ENCODE data around the gene CCDC47.
"Not testable (repeated sequence)": the region's sequence is repeated elsewhere in the genome, so short reads cannot be mapped to it uniquely, and the experiment has no call there.

CCDC47 gene, protein sequence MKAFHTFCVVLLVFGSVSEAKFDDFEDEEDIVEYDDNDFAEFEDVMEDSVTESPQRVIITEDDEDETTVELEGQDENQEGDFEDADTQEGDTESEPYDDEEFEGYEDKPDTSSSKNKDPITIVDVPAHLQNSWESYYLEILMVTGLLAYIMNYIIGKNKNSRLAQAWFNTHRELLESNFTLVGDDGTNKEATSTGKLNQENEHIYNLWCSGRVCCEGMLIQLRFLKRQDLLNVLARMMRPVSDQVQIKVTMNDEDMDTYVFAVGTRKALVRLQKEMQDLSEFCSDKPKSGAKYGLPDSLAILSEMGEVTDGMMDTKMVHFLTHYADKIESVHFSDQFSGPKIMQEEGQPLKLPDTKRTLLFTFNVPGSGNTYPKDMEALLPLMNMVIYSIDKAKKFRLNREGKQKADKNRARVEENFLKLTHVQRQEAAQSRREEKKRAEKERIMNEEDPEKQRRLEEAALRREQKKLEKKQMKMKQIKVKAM

DNA sequence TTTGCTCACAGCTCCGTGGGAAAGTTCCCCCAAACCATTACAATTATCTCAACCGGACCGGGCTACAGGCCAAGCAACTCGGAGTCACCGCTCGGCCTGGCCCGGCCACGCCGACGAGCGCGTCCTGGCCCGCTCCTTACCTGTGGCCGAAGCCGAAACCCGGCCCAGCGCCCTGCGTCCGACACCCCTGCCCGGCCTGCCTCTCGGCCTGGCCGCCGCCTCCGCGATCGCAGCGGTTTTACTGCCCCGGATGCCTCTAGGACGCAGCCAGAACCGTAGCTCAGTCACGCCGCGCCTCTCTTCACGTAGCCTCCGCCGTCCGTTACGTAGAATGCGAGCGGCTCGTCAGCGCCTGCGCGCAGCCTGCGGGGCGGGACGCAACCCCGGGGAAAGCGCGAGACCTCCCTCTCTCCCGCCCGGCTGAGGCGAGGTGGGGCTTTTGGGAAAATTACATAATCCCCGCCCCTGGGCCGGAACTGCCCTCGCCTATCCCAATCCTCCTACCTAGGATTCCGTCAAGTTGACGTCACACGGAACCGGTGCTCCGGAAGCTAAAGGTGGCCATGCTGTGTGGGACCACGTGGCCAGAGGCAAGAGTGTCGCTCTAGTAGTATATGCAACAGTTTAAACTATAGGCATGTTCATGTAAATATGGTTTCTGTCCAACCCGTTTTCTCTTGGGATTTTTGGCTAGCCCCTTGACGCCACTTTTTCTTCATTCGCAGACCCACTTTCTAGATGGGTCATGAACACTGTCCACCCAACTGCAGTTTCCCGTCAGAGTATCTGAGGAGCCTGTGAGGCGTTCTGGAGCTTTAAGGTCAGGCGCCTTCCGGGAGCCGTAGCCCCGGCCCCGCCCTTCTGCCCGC is at the start of gene CCDC47:
TSS of gene CCDC47 (minus strand) at position 326 of the 869 bp plus-strand sequence. CDS start 7,422 bp downstream, outside the sequence.
- peak; percentile 99 for DNase-seq (ENCODE audit: low spot score)

DNA sequence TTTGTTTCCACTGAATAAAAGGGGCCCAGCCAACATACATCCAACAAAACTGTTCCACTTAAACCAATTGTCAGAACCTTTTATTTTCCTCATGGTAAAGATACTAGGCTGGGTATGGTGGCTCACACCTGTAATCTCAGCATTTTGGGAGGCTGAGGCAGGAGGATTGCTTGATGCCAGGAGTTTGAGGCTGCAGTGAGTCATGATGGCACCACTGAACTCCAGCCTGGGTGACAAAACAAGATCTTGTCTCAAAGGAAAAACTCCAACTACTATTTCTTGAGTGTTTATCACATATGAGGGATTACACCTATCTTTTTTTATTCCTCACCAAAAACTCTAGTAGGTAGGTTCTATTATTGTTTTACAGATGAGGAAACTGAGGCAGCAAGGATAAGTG is 49.1 kb upstream of the CCDC47 start:
- DNase-seq (ENCODE audit: low spot score): no peak

DNA sequence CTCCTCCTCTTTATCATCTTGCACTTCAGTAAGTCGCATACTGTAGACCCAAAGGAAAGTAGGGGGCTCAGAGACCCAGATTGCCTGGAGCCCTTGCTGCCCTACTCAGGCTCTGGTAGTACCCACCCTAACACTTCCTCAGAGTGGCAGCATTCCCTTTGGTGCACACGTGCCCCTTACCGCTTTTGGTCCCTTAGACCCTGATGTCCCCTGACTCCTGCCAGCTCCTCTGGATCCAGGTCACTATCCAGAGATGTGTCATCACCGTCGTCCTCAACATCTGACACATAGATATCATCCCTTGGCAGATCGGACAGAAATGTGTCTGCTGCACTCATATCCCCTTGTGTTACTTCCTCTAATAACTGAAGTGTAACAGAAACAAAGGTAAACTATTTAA is 48.4 kb upstream of the CCDC47 start:
- no peak for DNase-seq (ENCODE audit: low spot score)

DNA sequence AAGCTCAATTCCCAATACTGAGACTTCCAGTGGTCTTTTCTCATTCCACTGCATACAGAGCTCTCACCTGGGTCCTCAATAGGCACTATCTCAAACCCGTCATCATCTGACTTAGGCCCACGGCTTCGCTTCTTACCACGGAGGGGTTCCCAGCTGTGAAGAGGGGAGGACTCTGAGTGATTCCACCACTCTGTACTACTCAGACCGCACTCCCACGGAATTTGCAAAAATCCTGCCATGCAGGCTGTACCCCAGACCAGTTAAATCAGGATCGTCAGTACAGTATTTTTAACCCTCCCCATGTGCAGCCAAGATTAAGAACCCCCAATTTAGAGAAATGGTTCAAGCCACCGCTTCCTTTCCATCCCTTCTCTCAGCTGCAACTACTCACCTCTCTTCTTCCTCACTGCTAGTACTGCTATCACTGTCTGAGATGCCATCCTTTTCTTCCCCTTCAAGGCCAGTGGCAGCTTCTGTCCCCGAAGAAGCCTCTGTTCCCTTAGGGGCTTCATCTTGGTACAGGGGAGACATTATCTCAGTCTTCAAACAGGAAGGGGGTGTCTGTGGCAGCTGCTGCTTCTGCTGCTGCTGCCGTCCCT is 47.7 kb upstream of the CCDC47 start:
- no peak for DNase-seq (ENCODE audit: low spot score)

DNA sequence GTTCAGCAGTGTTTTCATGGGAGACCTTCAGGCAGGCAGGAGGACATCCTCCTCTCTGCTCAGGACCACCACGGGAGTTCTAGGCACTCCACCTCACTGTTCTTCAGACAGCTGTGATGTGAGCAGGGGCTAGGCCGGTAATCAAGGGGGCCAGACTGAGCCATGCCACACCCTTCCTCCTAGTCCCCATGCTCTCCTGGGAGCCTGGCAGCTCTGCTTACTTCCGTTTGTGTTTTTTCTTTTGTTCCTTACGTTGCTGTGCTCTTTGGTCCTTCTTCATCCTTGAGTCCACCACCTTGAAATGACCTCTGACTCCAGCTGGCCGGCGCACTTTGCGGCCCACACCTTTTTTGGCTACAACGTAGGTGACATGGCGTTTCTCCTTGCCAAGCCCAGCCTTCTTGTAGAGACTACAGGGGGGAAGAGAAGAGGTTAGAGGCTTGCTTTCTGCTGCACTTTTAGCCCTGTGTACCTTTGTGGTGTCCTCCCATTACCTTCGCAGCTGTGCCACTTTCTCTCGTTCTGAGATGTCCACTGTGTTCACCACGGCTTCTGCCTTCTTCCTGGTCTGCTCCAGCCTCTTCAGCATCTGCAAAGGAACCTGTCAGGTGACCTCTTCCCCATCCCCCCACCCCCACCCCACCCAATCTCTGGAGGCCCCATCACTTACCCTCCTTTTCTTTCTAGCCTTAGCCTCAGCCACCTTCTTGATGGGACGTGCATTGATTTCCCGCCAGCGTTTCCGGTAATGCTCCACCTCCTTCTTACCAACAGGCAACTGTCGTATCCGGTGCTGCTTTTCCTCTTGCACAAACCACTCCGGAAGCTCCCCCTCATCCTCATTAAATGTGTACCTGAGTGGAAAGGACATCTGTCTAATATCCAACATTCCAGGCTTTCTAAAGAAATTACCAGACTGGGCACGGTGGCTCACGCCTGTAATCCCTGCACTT is 46.5 kb upstream of the CCDC47 start:
- peak; percentile 19 for DNase-seq (ENCODE audit: low spot score)

DNA sequence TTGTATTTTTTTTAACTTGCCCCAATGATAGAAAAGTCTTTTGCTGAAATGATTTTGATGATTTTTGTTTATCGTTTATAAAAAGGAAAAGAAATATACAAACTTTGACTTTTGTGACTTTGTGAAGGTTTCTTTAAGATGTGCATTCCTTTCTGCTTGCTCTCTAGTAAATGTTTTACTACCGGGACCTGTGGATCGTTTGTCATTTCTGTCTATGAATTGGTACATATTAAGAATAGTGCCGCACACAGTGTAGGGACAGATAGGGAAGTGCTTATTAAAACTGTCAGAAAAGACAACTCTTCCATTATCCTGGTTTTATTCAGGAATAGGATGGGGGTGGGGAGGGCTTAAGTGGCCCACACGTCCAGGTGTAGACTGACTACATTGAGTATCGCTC is 45.7 kb upstream of the CCDC47 start:
- peak; percentile 75 for DNase-seq (ENCODE audit: low spot score)

DNA sequence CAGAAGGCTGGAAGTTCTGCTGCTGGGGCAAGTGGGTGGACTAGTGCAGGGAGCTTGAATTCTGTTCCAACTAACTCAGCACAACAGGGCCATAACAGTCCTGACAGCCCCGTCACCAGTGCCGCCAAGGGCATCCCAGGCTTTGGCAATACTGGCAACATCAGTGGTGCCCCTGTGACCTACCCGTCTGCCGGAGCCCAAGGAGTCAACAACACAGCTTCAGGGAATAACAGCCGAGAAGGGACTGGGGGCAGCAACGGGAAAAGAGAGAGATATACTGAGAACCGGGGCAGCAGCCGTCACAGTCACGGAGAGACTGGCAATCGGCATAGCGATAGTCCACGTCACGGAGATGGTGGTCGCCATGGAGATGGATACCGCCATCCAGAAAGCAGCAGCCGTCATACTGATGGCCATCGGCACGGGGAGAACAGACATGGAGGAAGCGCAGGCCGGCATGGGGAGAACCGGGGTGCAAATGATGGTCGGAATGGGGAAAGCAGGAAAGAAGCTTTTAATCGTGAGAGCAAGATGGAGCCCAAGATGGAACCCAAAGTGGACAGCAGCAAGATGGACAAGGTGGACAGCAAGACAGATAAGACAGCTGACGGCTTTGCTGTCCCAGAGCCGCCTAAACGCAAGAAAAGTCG is 44.5 kb upstream of the CCDC47 start:
- no peak for DNase-seq (ENCODE audit: low spot score)

DNA sequence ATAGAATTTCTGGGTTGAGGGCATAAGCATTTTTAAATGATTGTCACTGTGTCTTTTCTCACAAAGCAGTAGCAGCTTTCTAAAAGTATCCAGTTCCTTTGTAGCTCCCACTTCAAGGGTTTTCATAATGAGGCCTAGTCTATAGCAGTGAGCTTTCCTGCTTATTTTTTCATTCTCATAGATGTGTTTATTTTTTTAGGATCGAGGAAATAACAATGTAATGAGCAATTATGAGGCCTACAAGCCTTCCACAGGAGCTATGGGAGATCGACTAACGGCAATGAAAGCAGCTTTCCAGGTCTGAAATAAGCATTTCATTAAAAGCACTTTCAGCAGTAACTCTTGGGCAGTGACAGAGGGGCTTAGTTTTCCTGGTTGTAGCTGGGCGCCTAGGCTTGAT is 43.3 kb upstream of the CCDC47 start:
- DNase-seq (ENCODE audit: low spot score): no peak

DNA sequence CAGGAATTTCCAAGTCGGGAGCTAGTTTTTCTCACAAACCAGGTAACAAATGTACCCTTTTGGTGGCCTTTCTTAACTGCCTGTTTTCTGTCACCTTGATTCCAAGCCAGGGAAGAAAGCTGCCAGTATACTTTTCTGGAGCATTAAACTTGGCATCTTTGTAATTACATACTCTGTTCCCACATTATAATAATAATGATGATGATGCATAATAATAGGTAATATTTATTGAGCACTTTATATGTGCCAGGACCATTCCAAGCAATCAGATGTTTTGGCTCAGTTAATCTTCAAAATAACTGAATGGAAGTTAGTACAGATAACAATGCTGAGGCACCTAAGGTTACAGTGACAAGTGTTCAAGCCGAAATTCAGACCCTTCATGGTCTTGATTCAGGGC is 42.7 kb upstream of the CCDC47 start:
- no peak for DNase-seq (ENCODE audit: low spot score)

DNA sequence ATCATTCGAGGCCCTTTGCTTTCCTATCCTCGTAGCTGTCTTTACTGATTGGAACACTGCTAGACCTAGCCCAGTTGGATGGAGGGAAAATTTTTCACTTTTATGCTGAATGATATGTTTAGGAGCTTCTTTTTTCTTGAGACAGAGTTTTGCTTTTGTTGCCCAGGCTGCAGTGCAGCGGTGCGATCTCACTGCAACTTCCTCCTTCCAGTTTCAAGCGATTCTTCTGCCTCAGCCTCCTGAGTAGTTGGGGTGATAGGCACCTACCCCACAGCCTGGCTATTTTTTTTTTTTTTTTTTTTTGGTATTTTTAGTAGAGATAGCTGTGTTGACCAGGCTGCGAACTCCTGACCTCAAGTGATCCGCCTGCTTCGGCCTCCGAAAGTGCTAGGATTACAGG is 36.6 kb upstream of the CCDC47 start:
- no peak for DNase-seq (ENCODE audit: low spot score)

DNA sequence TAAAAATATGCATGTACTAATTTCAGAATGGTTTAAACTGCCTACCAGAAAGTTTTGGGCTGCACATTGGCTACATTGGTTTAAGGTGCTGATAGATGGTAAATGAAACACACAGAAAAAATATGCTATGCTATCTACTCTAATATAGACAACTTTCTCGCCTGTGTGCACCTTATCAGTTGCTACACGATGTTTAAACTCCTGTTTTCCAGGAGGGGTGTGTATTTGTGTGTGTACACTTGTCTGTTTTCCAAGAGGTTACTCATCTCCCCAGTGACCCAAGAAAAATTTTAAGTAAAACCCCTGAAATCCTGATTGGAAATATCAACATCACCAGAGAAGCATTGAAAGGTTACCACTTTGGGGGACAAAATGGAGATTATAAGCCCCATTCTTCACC is 32.2 kb upstream of the CCDC47 start:
- DNase-seq (ENCODE audit: low spot score): no peak

DNA sequence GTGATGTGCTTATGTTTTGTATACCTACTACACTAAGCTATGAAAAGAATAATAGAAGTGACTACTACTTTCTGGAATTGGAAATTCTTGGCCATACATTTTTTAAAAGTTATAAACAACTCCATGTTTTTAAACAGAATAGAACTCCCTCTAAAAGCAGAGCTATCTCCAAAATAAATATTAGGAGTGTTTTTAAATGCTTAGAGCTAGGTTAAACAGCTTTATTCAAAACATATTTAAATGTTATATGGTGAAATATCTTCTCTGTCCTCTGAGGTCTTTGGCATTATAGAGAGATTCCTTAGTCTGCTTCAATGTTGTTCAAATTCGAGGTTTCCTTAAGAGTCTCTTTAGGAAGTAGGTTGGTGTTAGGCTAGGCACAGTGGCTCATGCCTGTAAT is 30.9 kb upstream of the CCDC47 start:
- DNase-seq (ENCODE audit: low spot score): no peak

DNA sequence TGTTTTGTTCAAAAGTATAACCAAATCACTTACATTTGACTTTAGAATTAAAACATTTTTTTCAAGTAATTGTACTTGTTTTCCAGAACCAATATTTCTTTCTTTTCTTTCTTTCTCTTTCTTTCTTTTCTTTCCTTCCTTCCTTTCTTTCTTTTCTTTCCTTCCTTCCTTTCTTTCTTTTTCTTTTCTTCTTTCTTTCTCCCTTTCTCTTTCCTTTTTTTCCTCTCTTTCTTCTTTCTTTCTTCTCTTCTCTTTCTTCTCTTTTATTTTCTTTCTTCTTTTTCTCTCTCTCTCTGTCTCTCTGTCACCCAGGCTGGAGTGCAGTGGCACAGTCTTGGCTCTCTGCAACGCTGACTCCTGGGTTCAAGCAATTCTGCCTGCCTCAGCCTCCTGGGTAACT is 27.4 kb upstream of the CCDC47 start:
- DNase-seq (ENCODE audit: low spot score): no peak

DNA sequence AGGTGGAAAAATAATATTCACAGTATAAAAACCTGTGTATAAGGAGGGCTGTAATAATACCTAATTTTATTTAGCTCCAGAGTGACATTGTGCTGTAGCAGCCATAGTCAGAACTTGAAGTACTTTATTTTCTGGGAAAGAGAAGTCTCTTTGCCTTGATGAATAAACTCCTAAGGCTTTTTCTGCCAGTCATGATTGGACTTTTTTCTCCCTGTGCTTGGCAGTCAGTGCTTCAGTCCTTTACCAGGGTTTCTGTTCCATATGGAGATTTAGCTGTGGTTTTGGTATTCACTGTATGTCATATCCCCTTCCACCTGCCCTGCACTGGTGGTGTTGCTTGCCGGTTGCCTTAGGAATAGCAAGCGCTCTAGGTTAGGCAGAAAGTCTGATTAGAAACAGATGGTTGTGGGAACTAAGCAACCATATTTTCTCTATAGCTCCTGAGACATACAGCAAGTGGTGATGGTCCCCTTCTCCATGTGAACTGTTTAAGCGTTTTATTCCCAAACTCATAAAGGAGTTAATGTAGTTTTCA is 25.2 kb upstream of the CCDC47 start:
- DNase-seq (ENCODE audit: low spot score): no peak

DNA sequence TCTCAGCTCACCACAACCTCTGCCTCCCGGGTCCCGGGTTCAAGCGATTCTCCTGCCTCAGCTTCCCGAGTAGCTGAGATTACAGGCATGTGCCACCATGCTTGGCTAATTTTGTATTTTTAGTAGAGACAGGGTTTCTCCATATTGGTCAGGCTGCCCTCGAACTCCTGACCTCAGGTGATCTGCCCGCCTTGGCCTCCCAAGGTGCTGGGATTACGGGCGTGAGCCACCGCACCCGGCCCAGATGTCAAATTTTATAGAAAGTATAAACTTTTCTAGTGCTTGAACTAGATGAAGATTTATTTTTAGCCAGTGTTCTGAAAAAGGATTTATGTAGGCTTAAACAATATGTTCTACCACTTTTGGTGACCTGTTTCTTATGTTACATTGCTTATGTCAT is 23.0 kb upstream of the CCDC47 start:
- not testable (repeated sequence) for DNase-seq (ENCODE audit: low spot score)

DNA sequence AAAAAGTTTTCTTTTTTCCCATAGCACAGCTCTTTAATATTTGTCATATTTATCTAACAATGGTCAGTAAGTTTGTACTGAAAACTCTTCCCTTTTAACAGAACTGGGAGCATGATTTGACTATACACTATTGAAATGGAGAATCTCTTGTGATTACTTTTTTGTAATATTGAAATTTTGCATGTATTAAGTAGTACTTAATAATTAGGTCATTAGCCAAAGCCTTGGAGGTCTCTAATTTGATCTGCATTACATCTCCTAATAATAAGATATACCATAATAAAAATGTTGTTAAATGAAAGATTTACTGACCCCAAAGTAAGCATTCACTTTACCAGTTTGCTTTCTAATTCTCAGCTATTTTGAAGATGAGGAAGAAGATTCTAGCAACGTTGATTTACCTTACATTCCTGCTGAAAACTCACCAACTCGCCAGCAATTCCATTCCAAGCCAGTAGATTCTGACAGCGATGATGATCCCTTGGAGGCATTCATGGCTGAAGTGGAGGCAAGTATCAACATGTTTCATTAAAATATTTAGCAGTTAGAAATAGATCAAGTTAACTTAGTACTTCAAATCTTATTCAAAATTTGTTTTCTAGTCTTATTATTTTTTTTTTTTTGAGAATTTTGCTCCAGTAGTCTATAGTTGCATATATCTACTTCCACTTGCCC is 18.8 kb upstream of the CCDC47 start:
- no peak for DNase-seq (ENCODE audit: low spot score)

DNA sequence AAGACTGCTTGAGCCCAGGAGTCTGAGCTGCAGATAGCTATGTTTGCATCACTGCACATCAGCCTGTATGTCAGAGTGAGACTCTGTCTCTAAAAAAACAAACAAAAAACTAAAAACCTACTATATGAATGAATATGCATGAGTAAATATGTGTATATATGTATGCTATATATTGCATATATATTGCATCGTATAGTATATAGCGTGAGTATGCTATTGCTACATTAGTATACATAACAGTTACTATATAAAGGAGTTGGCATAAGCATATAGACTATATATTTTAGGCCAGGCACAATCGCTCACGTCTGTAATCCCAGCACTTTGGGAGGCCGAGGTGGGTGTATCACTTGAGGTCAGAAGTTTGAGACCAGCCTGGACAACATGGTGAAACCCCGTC is 16.7 kb upstream of the CCDC47 start:
- DNase-seq (ENCODE audit: low spot score): no peak

DNA sequence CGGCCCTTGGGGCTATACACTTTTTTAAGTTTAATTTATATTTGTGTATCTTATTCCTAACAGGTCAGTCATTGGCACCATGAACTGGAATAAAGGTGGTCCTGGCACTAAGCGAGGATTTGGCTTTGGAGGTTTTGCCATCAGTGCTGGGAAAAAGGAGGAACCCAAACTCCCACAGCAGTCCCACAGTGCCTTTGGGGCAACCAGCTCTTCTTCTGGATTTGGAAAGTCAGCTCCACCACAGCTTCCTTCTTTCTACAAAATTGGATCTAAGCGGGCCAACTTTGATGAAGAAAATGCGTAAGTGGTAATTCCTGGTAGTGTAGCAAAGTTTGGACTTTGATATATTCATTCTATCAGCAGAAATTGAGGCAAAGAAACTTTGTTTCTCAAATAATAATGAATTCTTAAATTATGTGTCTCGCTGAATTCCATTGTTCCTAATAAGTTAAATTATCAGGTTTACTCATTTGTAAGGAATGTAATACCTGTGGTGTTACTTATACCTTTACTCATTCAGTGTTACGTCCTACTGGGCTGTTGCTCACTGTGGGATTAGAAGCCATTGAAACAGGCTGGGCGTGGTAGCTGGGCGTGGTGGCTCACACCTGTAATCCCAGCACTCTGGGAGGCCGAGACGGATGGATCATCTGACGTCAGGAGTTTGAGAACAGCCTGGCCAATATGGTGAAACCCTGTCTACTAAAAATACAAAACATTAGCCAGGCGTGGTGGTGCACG is 13.7 kb upstream of the CCDC47 start:
- DNase-seq (ENCODE audit: low spot score): peak; percentile 44

DNA sequence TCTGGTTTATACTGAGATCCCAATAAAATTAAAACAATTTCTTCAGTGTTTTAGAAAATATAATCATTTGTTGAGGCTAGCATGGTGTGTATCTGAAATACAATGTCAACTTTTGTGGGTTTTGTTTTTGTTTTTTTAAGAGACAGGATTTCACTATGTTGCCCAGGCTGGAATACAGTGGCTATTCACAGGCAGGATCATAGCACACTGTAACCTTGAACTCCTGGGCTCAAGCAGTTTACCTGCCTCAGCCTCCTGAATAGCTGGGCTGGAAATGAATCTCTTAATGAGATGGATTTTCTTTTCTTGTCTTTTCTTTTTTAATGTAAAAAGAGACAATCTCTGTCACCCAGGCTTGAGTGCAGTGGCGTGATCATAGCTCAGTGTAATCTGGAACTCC is 12.7 kb upstream of the CCDC47 start:
- DNase-seq (ENCODE audit: low spot score): no peak

Data from kidney tubule cell (primary cell).